Stimulated activated CD4-positive, alpha-beta T cell treated with anti-CD3 and anti-CD28 coated beads, Interleukin-12 subunit alpha, Interleukin-12 subunit beta, amount 100 ng/mL, for 4 hours (primary cell): ENCODE data around the gene TMEFF2.
"Not testable (repeated sequence)": the region's sequence is repeated elsewhere in the genome, so short reads cannot be mapped to it uniquely, and the experiment has no call there.

ENCODE experiments used
- DNase-seq: peaks from one replicate; pipeline ENCODE4 v3.0.0-alpha.2; 2020

The TMEFF2 gene

GRCh38 chr2:192126912-192127311, 67.8 kb downstream of the TMEFF2 start:
- DNase-seq, result no peak

GRCh38 chr2:192126426-192126825, 68.3 kb downstream of the TMEFF2 start:
- no peak for DNase-seq

- no peak for DNase-seq
These were observed 70.2 kb downstream of the TMEFF2 start for GRCh38 chr2:192124571-192124970.

- DNase-seq, result no peak
These were observed 70.9 kb downstream of the TMEFF2 start for GRCh38 chr2:192123847-192124246.

GRCh38 chr2:192122946-192123345, 71.8 kb downstream of the TMEFF2 start:
- no peak for DNase-seq

GRCh38 chr2:192122141-192122540, 72.6 kb downstream of the TMEFF2 start:
- no peak for DNase-seq

GRCh38 chr2:192119536-192119935, 75.2 kb downstream of the TMEFF2 start:
- no peak for DNase-seq

GRCh38 chr2:192117705-192118104, 77.0 kb downstream of the TMEFF2 start:
- DNase-seq, result no peak

GRCh38 chr2:192111536-192111935, 83.2 kb downstream of the TMEFF2 start:
- not testable (repeated sequence) for DNase-seq

- no peak for DNase-seq
These were observed 95.0 kb downstream of the TMEFF2 start for GRCh38 chr2:192099742-192100141.

GRCh38 chr2:192098814-192099491, 95.8 kb downstream of the TMEFF2 start:
- DNase-seq, result no peak

GRCh38 chr2:192091476-192091875, 103.3 kb downstream of the TMEFF2 start:
- no peak for DNase-seq

GRCh38 chr2:192090911-192091310, 103.8 kb downstream of the TMEFF2 start:
- DNase-seq, result no peak

GRCh38 chr2:192087398-192087958, 107.3 kb downstream of the TMEFF2 start:
- DNase-seq, result no peak

GRCh38 chr2:192082121-192082520, 112.6 kb downstream of the TMEFF2 start:
- no peak for DNase-seq

GRCh38 chr2:192080096-192080495, 114.6 kb downstream of the TMEFF2 start:
- not testable (repeated sequence) for DNase-seq

- no peak for DNase-seq
These were observed 120.9 kb downstream of the TMEFF2 start for GRCh38 chr2:192073878-192074277.

- no peak for DNase-seq
These were observed 122.0 kb downstream of the TMEFF2 start for GRCh38 chr2:192072778-192073177.

GRCh38 chr2:192072261-192072660, 122.5 kb downstream of the TMEFF2 start:
- DNase-seq, result no peak

GRCh38 chr2:192070099-192070498, 124.6 kb downstream of the TMEFF2 start:
- DNase-seq, result no peak

GRCh38 chr2:192069417-192069816, 125.3 kb downstream of the TMEFF2 start:
- no peak for DNase-seq

GRCh38 chr2:192068966-192069365, 125.8 kb downstream of the TMEFF2 start:
- DNase-seq, result no peak

- no peak for DNase-seq
These were observed 127.1 kb downstream of the TMEFF2 start for GRCh38 chr2:192067631-192068030.

- no peak for DNase-seq
These were observed 130.3 kb downstream of the TMEFF2 start for GRCh38 chr2:192064459-192064858.

- no peak for DNase-seq
These were observed 134.6 kb downstream of the TMEFF2 start for GRCh38 chr2:192060161-192060560.
